Caco-2 (cell line): ENCODE data around the gene KIF26B. TPM values are rescaled to one million over a fixed set of nuclear protein-coding genes. Genes with fewer than 3 reads are reported as not detected.

Source experiments
- BruUV-seq: library from RNA; stranded (reverse); fragments of 400-500 nt; replicated peaks from 2 replicates; lab custom pipeline; 2021; lab: Mats Ljungman, UMichigan
- CTCF ChIA-PET: fragments of 300-600 bp; sonication (Branson Sonifier 250); formaldehyde crosslinking; loops from one replicate; lab custom pipeline; 2022; ENCODE audit warnings: antibody characterized with exemption; lab: Charles Lee
- POLR2A ChIA-PET: fragments of 300-600 bp; sonication (Branson Sonifier 250); formaldehyde crosslinking; loops from one replicate; lab custom pipeline; 2022; ENCODE audit warnings: antibody characterized with exemption; lab: Charles Lee
- DNase-seq, 2 experiments: peaks; one replicate each; pipeline versions ENCODE4 v3.0.0 to v3.0.0-alpha.2; 2020 to 2022
- H3K27me3 ChIP-seq: replicated peaks from 2 replicates; pipeline ENCODE4 v1.6.0; 2011; ENCODE audit warnings: low read length; ENCODE audit not compliant: control insufficient read depth, insufficient read depth
- H3K36me3 ChIP-seq: 2 replicates; pipeline ENCODE4 v1.5.1; 2011; ENCODE audit warnings: low read length; ENCODE audit not compliant: control insufficient read depth, insufficient read depth
- H3K4me1 ChIP-seq: fragments of 250-450 bp; sonication (Bioruptor Pico); 2 replicates; pipeline ENCODE4 v1.5.1; 2020; ENCODE audit warnings: mild to moderate bottlenecking
- H3K4me3 ChIP-seq: 2 replicates; pipeline ENCODE4 v1.5.1; 2011; ENCODE audit warnings: low read depth, mild to moderate bottlenecking, control low read depth, low read length
- H3K9me3 ChIP-seq: fragments of 250-450 bp; sonication (Bioruptor Pico); 2 replicates; pipeline ENCODE4 v1.5.1; 2020; ENCODE audit warnings: mild to moderate bottlenecking, moderate library complexity
- H3K27ac Mint-ChIP-seq: one replicate; pipeline ENCODE4 v1.8.0; 2022; ENCODE audit warnings: mixed read lengths; ENCODE audit not compliant: unreplicated experiment
- H3K27me3 Mint-ChIP-seq: one replicate; pipeline ENCODE4 v1.8.0; 2022; ENCODE audit warnings: mixed read lengths; ENCODE audit not compliant: insufficient read depth, unreplicated experiment
- H3K36me3 Mint-ChIP-seq: one replicate; pipeline ENCODE4 v1.8.0; 2022; ENCODE audit warnings: mild to moderate bottlenecking, mixed read lengths; ENCODE audit not compliant: insufficient read depth, unreplicated experiment
- H3K4me1 Mint-ChIP-seq: one replicate; pipeline ENCODE4 v1.8.0; 2022; ENCODE audit warnings: low read depth, mixed read lengths; ENCODE audit not compliant: unreplicated experiment
- H3K4me3 Mint-ChIP-seq: one replicate; pipeline ENCODE4 v1.8.0; 2022; ENCODE audit warnings: mild to moderate bottlenecking, moderate library complexity, mixed read lengths; ENCODE audit not compliant: unreplicated experiment
- H3K9me3 Mint-ChIP-seq: one replicate; pipeline ENCODE4 v1.8.0; 2022; ENCODE audit warnings: mixed read lengths; ENCODE audit not compliant: unreplicated experiment
- CTCF ChIP-seq, 2 experiments: fragments of 200-600 bp in 1 of 2; IDR thresholded peaks; 1 replicate in 1 of 2; 2 replicates in 1 of 2; pipeline versions ENCODE4 v1.5.1 to v1.8.0; 2011 to 2022; ENCODE audit warnings: antibody characterized with exemption in 1 of 2, control low read depth in 1 of 2, inconsistent platforms in 1 of 2, low read depth in 1 of 2, low read length in 1 of 2, mild to moderate bottlenecking in 1 of 2, moderate library complexity in 1 of 2; ENCODE audit not compliant: insufficient read depth in 1 of 2, severe bottlenecking in 1 of 2, unreplicated experiment in 1 of 2
- intact Hi-C: fragments of 100-400 bp; cut with micrococcal nuclease; formaldehyde crosslinking; loops from one replicate; pipeline ENCODE4 v1.10.0; 2022; ENCODE audit not compliant: unreplicated experiment
- total RNA-seq: library from RNA; stranded (reverse); gene quantifications from 2 replicates; pipeline ENCODE4 v1.2.3, GENCODE V29; 2022

KIF26B gene
- total RNA-seq, 1 experiment from 2014 or later, result 4.9 TPM

GRCh38 chr1:245247356-245247755 lies 92.6 kb downstream of the KIF26B start:
- POLR2A ChIA-PET, result no interaction called here
- H3K27ac Mint-ChIP-seq, result no peak overlapping the region

GRCh38 chr1:245247801-245248200 lies 93.0 kb downstream of the KIF26B start:
- Histone ChIP-seq H3K27me3 (no peaks in the 10 kb centered on the region), H3K4me1 (peaks cover 11% of the 10 kb centered on the region), H3K9me3 (peaks cover 4% of the 10 kb centered on the region; the same call in 1 of the 2 replicates), H3K36me3 (no peaks in the 10 kb centered on the region), H3K4me3 (no peak overlapping the region)
- no peak overlapping the region for H3K27ac Mint-ChIP-seq
- H3K36me3 Mint-ChIP-seq, result no peaks in the 10 kb centered on the region
- POLR2A ChIA-PET, result no interaction called here
- no TSS peak for BruUV-seq
- H3K4me1 Mint-ChIP-seq, result no peaks in the 10 kb centered on the region
- H3K4me3 Mint-ChIP-seq, result no peak overlapping the region
- CTCF ChIA-PET, result no interaction called here
- H3K9me3 Mint-ChIP-seq, result peaks cover 15% of the 10 kb centered on the region
- no peak for DNase-seq
- TF ChIP-seq CTCF (IDR thresholded peaks at IDR 0.05; ENCODE audit: insufficient read depth in 1 of 2, low read depth in 1 of 2, low read length in 1 of 2, severe bottlenecking in 1 of 2, unreplicated experiment in 1 of 2), result no peak
- intact Hi-C loops, result no loop called here
- H3K27me3 Mint-ChIP-seq, result no peaks in the 10 kb centered on the region

More at GRCh38 chr1:245247356-245247755, 92.6 kb downstream of the KIF26B start:
- intact Hi-C loops, result no loop called here
- H3K4me1 Mint-ChIP-seq, result no peaks in the 10 kb centered on the region
- no peaks in the 10 kb centered on the region for H3K36me3 ChIP-seq
- H3K27me3 ChIP-seq, result no peaks in the 10 kb centered on the region
- no TSS peak for BruUV-seq
- no peak overlapping the region for H3K4me3 ChIP-seq
- no peak for DNase-seq
- H3K9me3 ChIP-seq, result peaks cover 4% of the 10 kb centered on the region; the same call in 1 of the 2 replicates
- no peaks in the 10 kb centered on the region for H3K27me3 Mint-ChIP-seq
- no peak overlapping the region for H3K4me3 Mint-ChIP-seq
- H3K4me1 ChIP-seq, result peaks cover 11% of the 10 kb centered on the region
- CTCF ChIA-PET, result no interaction called here
- peaks cover 15% of the 10 kb centered on the region for H3K9me3 Mint-ChIP-seq
- no peaks in the 10 kb centered on the region for H3K36me3 Mint-ChIP-seq
- no peak for TF ChIP-seq CTCF (IDR thresholded peaks at IDR 0.05; ENCODE audit: insufficient read depth in 1 of 2, low read depth in 1 of 2, low read length in 1 of 2, severe bottlenecking in 1 of 2, unreplicated experiment in 1 of 2)

- Histone ChIP-seq H3K27me3 (no peaks in the 10 kb centered on the region), H3K4me1 (peaks cover 8% of the 10 kb centered on the region), H3K4me3 (no peak overlapping the region), H3K9me3 (peaks cover 4% of the 10 kb centered on the region; the same call in 1 of the 2 replicates), H3K36me3 (no peaks in the 10 kb centered on the region)
- no peaks in the 10 kb centered on the region for H3K4me1 Mint-ChIP-seq
- no TSS peak for BruUV-seq
- DNase-seq, result no peak
- no peaks in the 10 kb centered on the region for H3K36me3 Mint-ChIP-seq
- POLR2A ChIA-PET, result no interaction called here
- H3K4me3 Mint-ChIP-seq, result no peak overlapping the region
- intact Hi-C loops, result no loop called here
- no peak for TF ChIP-seq CTCF (IDR thresholded peaks at IDR 0.05; ENCODE audit: insufficient read depth in 1 of 2, low read depth in 1 of 2, low read length in 1 of 2, severe bottlenecking in 1 of 2, unreplicated experiment in 1 of 2)
- no peaks in the 10 kb centered on the region for H3K27me3 Mint-ChIP-seq
- no peak overlapping the region for H3K27ac Mint-ChIP-seq
- CTCF ChIA-PET, result no interaction called here
- peaks cover 15% of the 10 kb centered on the region for H3K9me3 Mint-ChIP-seq
Observed at GRCh38 chr1:245248231-245248731, 93.5 kb downstream of the KIF26B start.
